ENCODE measurements around the gene ZNF76.

Gene ZNF76

DNA sequence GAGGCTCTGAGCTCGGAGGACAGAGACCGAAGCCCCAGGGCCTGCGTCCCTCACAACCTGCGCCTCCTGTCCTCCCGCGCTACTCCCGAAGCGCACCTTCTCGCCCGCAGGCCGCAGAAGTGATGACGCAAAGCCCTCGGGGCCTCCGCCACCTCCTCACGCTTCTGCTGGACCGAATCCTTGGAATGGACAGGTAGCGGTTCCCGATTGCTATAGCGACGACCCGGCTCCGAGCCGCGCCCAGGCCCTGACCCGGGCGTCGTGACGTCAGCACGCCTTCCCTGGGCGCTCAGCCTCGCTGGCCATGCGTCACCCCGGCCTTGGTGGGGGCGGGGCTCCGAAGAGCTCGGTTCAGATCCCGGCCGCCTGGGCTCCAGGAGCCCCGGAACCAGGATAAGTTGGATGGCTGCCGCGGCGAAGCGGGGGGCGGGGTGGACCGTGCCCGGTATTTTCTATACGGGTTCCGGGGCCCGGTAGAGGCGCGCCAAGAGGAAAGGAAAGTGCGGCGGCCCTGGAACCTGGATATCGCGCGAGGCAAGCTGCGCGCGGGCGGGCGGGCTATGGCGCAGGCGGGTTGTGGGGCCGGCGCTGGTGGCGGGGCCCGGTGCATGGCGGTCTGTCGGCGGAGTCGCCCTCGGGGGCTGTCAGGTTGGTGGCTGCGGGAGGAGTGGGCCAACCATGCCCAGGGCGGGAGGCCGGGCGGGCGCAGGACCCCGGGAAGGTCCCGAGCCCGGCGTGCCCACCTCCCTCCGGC is at the start of gene ZNF76:
Gene ZNF76, plus strand, starts transcription at position 542 of the 754 bp plus-strand sequence. CDS start 21,417 bp downstream, outside the sequence.
- TF ChIP-seq, protein P1, sequence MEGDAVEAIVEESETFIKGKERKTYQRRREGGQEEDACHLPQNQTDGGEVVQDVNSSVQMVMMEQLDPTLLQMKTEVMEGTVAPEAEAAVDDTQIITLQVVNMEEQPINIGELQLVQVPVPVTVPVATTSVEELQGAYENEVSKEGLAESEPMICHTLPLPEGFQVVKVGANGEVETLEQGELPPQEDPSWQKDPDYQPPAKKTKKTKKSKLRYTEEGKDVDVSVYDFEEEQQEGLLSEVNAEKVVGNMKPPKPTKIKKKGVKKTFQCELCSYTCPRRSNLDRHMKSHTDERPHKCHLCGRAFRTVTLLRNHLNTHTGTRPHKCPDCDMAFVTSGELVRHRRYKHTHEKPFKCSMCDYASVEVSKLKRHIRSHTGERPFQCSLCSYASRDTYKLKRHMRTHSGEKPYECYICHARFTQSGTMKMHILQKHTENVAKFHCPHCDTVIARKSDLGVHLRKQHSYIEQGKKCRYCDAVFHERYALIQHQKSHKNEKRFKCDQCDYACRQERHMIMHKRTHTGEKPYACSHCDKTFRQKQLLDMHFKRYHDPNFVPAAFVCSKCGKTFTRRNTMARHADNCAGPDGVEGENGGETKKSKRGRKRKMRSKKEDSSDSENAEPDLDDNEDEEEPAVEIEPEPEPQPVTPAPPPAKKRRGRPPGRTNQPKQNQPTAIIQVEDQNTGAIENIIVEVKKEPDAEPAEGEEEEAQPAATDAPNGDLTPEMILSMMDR (IDR thresholded peaks at IDR 0.05; ENCODE audit: low read length, missing control alignments), result no peak
- peak; percentile 98 for DNase-seq (ENCODE audit: low read depth)
- peak within 1 kb of the TSS; percentile 94 for H3K4me3 ChIP-seq (replicated peaks; ENCODE audit: low read depth, low read length)

DNA sequence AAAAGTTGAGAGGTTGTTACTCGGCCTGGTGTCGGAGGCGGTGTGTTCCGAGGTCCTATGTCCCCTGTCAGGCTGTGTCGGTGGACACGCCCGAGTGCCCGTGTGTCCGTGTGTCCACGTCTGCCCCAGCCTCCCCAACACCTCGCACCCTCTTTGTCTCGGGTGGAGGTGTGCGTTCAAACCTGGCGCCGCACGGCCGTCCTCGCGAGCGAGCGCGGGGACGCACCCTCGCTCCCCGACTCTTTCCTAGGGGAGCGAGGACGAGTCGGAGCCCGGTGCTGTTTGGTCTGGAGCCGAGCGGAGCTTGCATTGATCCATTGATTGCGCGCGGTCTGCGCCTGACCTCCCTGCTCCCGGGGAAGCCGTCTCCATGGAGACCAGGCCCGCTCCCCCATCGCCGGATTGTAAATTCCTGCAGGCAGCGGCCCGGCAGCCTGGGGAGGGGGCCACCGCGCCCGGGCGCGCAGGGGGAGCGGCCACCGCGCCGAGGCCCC is 46.2 kb upstream of the ZNF76 start:
- peak overlapping the region; percentile 53 for H3K4me3 ChIP-seq (replicated peaks; ENCODE audit: low read depth, low read length)

DNA sequence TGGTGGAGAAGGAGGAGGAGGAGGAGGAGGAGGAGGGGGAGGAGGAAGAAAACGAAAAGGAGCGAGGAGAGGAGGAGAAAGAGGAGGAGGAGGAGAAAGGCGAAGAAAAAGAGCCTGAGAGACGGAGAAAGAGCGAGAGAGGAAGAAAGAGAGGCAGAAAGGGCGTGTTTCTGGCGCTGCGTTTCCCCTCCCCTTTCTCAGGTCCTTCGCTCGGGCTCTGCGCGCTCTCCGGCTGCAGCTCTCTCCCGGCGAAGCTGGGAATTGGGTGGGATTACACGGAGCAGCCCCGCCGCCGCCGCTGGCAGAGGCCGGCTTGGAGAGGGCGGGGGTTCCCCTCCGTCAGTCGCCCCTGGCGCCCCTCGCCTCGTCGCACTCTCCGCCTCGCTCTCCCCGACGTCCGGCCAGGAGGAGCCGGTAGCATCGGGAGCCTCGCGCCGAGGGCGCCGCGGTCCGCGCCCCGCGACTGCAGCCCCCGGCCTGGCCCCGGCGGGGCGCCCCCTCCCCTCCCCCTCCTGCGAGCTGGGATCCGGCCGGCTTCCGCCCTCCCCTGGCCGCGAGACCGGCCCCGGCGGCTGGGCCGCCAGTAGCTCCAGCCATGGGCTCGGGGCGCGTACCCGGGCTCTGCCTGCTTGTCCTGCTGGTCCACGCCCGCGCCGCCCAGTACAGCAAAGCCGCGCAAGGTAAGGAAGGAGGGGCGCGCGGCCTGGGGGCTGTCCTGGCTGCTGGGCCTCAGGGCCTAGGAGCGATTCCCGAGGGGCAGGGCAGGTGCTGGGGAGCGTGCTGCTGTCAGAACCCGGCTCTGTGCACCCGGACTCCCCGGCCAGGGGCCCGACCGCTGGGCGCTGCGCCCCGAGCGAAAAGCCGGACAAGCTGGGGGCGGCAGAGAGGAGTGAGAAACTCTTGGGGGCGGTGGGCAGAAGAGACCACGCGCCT is 45.4 kb upstream of the ZNF76 start, which contains the start of gene SCUBE3:
Gene SCUBE3, plus strand, starts transcription at position 133 of the 933 bp plus-strand sequence. Its CDS starts 463 bp downstream, at position 596.
- H3K4me3 ChIP-seq (replicated peaks; ENCODE audit: low read depth, low read length), result peak within 1 kb of the TSS; percentile 53
- TF ChIP-seq, protein P1 (IDR thresholded peaks at IDR 0.05; ENCODE audit: low read length, missing control alignments), result no peak
- DNase-seq (ENCODE audit: low read depth), result peak; percentile 36

More for the DNA sequence above, 46.2 kb upstream of the ZNF76 start:
- no peak for DNase-seq (ENCODE audit: low read depth)
- TF ChIP-seq, protein P1 (IDR thresholded peaks at IDR 0.05; ENCODE audit: low read length, missing control alignments), result no peak

DNA sequence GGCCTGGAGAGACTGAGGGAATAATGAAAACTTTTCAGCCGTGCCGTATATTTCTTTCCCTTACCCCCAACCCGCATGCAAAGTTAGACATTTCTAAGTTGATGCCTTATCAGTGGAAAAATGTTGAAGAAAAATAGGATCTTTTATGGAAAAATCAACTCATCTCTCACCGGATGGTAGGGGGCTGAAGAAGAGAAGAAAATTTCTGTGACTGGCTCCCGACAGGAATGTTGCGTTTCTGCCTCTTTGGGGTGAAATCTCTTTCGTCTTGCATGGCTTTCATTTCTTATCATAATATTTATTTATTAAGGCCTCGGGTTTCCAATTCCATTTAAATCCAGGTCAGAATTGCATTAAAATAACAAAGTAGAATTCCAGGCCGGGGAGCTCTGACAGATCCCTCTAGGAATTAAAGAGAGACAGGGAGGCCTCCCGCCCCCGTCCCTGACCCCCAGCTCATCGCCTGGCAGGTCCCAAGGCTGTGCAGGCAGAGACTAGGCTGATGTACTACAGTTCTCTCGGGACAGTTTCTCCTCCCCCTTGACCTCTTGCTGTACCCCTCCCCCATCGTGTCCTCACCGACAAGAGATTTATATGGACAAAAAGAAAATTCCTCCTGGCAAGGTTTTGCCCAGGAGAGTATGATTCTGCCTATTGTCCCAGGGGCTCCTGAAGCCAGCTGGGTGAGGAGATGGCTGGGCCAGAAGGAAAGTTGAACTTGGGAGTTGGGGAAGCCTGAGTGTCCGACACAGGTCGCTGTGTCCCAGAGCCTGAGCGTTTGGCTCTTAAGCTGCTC is 44.5 kb upstream of the ZNF76 start:
- DNase-seq (ENCODE audit: low read depth), result no peak
- TF ChIP-seq, protein P1 (IDR thresholded peaks at IDR 0.05; ENCODE audit: low read length, missing control alignments), result no peak
- peak overlapping the region; percentile 53 for H3K4me3 ChIP-seq (replicated peaks; ENCODE audit: low read depth, low read length)

DNA sequence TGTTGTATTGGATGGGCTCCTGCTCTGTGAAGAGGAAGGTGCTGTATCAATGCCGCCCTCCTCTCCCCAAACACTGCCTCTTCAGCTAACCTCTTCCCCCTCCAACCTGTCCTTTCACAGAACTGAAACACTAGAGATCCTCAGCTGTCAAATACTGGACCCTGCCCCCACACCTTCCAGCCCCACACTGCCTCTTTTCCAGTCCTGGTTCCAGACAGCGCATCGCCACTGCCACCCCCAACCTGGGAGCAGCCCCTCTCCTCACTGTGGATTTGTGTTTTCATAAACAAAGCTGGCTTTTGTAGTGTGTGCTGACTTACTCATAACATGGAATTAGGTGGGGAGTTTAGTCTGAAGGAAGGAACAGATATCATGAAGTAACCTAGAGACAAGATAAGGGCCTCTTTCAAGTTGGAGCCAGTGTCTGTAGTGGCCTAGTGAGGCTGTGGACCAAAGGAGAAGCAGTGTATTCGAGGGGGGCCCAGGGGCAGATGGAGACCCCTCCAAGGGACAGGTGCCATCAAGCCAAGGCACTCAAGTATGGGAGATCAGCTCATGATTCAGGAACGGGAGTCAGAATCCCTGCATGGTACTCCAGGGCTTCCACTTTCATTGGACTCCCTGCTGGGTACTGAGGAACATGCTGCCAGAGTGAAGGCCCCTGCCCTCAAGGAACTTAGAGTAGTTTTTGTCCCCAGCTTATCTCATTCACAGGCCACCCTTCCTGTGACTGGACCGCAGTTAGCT is 43.7 kb upstream of the ZNF76 start:
- TF ChIP-seq, protein P1 (IDR thresholded peaks at IDR 0.05; ENCODE audit: low read length, missing control alignments), result no peak
- H3K4me3 ChIP-seq (replicated peaks; ENCODE audit: low read depth, low read length), result no peak overlapping the region
- no peak for DNase-seq (ENCODE audit: low read depth)

DNA sequence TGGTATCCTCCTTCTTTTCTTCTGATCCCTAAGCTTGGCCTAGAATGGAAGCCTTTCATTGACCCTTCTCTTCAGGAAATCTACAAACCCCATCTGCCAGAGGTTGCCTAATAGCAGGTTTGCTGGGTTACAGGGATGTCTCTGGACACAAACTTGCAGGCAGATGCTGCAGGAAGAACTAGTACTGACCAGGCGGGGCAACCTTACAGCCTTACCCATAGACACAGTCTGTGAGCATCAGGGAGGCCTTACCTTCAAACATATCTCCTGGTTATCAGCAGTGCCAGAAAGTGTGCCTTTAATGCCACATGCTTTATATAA is 43.2 kb upstream of the ZNF76 start:
- no peak overlapping the region for H3K4me3 ChIP-seq (replicated peaks; ENCODE audit: low read depth, low read length)
- no peak for DNase-seq (ENCODE audit: low read depth)
- TF ChIP-seq, protein P1 (IDR thresholded peaks at IDR 0.05; ENCODE audit: low read length, missing control alignments), result no peak
